ENCODE results near the gene CYTH1.

DNA sequence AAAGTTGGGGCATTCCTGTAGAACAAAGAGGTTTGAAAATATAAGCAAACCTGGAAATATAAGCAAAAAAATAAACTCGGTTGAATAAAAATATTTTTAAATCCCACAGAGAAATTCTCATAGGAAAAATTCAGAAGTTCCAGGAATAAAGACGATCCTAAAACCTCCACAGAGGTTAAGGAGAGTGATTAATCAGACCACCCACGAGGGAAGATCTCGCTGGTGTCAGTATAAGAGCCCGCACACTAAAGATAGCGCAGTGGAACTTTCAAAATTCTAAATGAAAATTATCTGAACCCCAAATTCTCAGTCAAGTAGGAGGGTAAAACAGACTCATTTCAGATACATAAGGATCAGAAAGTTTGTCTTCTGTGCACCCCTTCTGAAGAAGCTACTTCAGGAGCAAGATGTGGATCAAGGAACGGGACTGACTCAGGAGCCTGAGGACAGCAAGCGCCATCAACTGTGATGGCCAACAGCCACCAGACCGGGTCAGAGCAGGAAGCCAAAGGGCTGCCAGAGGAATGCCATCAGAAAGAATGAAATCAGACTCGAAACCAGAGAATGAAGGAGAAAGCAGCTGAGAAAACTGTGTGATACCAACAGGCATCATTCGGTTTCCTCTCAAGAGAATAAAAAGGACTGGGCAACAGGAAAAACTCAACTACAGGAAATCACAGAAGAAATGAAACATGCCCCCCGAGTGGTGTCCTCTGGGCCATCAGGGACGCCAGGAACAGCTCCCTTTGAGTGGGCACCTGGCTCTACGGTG is 66.9 kb downstream of the CYTH1 start:
- no peak for TF ChIP-seq EZH2phosphoT487 (IDR thresholded peaks at IDR 0.05; ENCODE audit: borderline replicate concordance, low read depth, low read length)
- TF ChIP-seq, protein P1, sequence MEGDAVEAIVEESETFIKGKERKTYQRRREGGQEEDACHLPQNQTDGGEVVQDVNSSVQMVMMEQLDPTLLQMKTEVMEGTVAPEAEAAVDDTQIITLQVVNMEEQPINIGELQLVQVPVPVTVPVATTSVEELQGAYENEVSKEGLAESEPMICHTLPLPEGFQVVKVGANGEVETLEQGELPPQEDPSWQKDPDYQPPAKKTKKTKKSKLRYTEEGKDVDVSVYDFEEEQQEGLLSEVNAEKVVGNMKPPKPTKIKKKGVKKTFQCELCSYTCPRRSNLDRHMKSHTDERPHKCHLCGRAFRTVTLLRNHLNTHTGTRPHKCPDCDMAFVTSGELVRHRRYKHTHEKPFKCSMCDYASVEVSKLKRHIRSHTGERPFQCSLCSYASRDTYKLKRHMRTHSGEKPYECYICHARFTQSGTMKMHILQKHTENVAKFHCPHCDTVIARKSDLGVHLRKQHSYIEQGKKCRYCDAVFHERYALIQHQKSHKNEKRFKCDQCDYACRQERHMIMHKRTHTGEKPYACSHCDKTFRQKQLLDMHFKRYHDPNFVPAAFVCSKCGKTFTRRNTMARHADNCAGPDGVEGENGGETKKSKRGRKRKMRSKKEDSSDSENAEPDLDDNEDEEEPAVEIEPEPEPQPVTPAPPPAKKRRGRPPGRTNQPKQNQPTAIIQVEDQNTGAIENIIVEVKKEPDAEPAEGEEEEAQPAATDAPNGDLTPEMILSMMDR (conservative IDR thresholded peaks at IDR 0.05; ENCODE audit: low read length): no peak

Measured in OCI-LY7 (cell line).